ENCODE measurements around the gene BTBD10. TPM values are rescaled to one million over a fixed set of nuclear protein-coding genes. Genes with fewer than 3 reads are reported as not detected.

The BTBD10 gene
- total and polyA plus RNA-seq, 2 of the 13 experiments (the other 11 are each of a cell fraction or from before 2014, with no cell fraction given): 9.8 to 26.6 TPM

GRCh38 chr11:13486926-13487660 is 24.1 kb upstream of the BTBD10 start (continued):
- no peak for TF ChIP-seq PRDM10 (CRISPR knock-in tag; IDR thresholded peaks at IDR 0.05; ENCODE audit: low read depth)
- TF ChIP-seq THAP11 (CRISPR knock-in tag; IDR thresholded peaks at IDR 0.05): peak; percentile 66
- TF ChIP-seq HDAC2 (CRISPR knock-in tag; IDR thresholded peaks at IDR 0.05): peak; percentile 56; the same call in 1 of the 2 replicates
- peak; percentile 80 for TF ChIP-seq UBTF (CRISPR knock-in tag; IDR thresholded peaks at IDR 0.05)
- peak; percentile 68; the same call in 1 of the 2 replicates for TF ChIP-seq ZNF501 (CRISPR knock-in tag; IDR thresholded peaks at IDR 0.05)
- TF ChIP-seq FOXP1 (IDR thresholded peaks at IDR 0.05): no peak
- TF ChIP-seq FOXP1 (CRISPR knock-in tag; IDR thresholded peaks at IDR 0.05): no peak
- TF ChIP-seq ZNF33B (CRISPR knock-in tag; IDR thresholded peaks at IDR 0.05): peak; percentile 80; the same call in 1 of the 2 replicates
- TF ChIP-seq, protein P1, sequence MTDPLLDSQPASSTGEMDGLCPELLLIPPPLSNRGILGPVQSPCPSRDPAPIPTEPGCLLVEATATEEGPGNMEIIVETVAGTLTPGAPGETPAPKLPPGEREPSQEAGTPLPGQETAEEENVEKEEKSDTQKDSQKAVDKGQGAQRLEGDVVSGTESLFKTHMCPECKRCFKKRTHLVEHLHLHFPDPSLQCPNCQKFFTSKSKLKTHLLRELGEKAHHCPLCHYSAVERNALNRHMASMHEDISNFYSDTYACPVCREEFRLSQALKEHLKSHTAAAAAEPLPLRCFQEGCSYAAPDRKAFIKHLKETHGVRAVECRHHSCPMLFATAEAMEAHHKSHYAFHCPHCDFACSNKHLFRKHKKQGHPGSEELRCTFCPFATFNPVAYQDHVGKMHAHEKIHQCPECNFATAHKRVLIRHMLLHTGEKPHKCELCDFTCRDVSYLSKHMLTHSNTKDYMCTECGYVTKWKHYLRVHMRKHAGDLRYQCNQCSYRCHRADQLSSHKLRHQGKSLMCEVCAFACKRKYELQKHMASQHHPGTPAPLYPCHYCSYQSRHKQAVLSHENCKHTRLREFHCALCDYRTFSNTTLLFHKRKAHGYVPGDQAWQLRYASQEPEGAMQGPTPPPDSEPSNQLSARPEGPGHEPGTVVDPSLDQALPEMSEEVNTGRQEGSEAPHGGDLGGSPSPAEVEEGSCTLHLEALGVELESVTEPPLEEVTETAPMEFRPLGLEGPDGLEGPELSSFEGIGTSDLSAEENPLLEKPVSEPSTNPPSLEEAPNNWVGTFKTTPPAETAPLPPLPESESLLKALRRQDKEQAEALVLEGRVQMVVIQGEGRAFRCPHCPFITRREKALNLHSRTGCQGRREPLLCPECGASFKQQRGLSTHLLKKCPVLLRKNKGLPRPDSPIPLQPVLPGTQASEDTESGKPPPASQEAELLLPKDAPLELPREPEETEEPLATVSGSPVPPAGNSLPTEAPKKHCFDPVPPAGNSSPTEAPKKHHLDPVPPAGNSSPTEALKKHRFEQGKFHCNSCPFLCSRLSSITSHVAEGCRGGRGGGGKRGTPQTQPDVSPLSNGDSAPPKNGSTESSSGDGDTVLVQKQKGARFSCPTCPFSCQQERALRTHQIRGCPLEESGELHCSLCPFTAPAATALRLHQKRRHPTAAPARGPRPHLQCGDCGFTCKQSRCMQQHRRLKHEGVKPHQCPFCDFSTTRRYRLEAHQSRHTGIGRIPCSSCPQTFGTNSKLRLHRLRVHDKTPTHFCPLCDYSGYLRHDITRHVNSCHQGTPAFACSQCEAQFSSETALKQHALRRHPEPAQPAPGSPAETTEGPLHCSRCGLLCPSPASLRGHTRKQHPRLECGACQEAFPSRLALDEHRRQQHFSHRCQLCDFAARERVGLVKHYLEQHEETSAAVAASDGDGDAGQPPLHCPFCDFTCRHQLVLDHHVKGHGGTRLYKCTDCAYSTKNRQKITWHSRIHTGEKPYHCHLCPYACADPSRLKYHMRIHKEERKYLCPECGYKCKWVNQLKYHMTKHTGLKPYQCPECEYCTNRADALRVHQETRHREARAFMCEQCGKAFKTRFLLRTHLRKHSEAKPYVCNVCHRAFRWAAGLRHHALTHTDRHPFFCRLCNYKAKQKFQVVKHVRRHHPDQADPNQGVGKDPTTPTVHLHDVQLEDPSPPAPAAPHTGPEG (CRISPR knock-in tag; IDR thresholded peaks at IDR 0.05): 0 out of 2 replicates have a peak, but pooled peaks have one; percentile 33
- no peak; the same call in 1 of the 2 replicates for TF ChIP-seq ZMYM3 (CRISPR knock-in tag; IDR thresholded peaks at IDR 0.05)
- TF ChIP-seq PRDM15 (CRISPR knock-in tag; IDR thresholded peaks at IDR 0.05): no peak
- 0 out of 2 replicates have a peak, but pooled peaks have one; percentile 65 for TF ChIP-seq ZNF292 (CRISPR knock-in tag; IDR thresholded peaks at IDR 0.05; ENCODE audit: borderline replicate concordance, low read depth)
- 0 out of 2 replicates have a peak, but pooled peaks have one; percentile 5 for TF ChIP-seq FOXA3 (CRISPR knock-in tag; IDR thresholded peaks at IDR 0.05)

Measured in HepG2 (cell line).